GM12892 (cell line): ENCODE data around the gene SF3A2.

Experiments
- POLR2A ChIP-seq: IDR thresholded peaks from 2 replicates; pipeline ENCODE4 v1.6.1; 2011; ENCODE audit warnings: low read depth, low read length, control low read depth
- POLR2AphosphoS5 ChIP-seq: IDR thresholded peaks from 2 replicates; pipeline ENCODE4 v1.6.1; 2011; ENCODE audit warnings: low read depth, low read length, control low read depth

- TF ChIP-seq POLR2A (no peak), POLR2AphosphoS5 (no peak)
These were observed 25.5 kb upstream of the SF3A2 start for GRCh38 chr19:2210987-2211740.
